Astrocyte (in vitro differentiated cells and primary cell): ENCODE data around the gene LYSMD3. TPM values are rescaled to one million over a fixed set of nuclear protein-coding genes. Genes with fewer than 3 reads are reported as not detected.
A peak's percentile ranks its signal among the peaks of the same experiment; 100 is the strongest.

Experiments used
- DNase-seq: peaks from one replicate; pipeline ENCODE4 v3.0.0-alpha.2; 2010; ENCODE audit warnings: low read depth
- FAIRE-seq: peaks from 2 replicates; lab custom pipeline; 2011; peaks lifted over from hg19 to GRCh38; lab: Jason Lieb, UNC
- H2AFZ ChIP-seq: 2 replicates; pipeline ENCODE4 v1.6.0; 2012; ENCODE audit warnings: low read depth, low read length, inconsistent platforms
- H3K27ac ChIP-seq: 2 replicates; pipeline ENCODE4 v1.5.1; 2011; ENCODE audit warnings: low read depth, low read length, inconsistent platforms
- H3K27me3 ChIP-seq: 2 replicates; pipeline ENCODE4 v1.6.0; 2011; ENCODE audit warnings: low read length, inconsistent platforms; ENCODE audit not compliant: insufficient read depth
- H3K36me3 ChIP-seq: 2 replicates; pipeline ENCODE4 v1.5.1; 2011; ENCODE audit warnings: low read length, inconsistent platforms; ENCODE audit not compliant: insufficient read depth
- H3K4me1 ChIP-seq: 2 replicates; pipeline ENCODE4 v1.5.1; 2011; ENCODE audit warnings: low read length, inconsistent platforms; ENCODE audit not compliant: insufficient read depth
- H3K4me2 ChIP-seq: 2 replicates; pipeline ENCODE4 v1.6.0; 2012; ENCODE audit warnings: low read length, inconsistent platforms
- H3K4me3 ChIP-seq: 2 replicates; pipeline ENCODE4 v1.5.1; 2011; ENCODE audit warnings: low read depth, mild to moderate bottlenecking, low read length, inconsistent platforms; ENCODE audit not compliant: insufficient read depth
- H3K79me2 ChIP-seq: 2 replicates; pipeline ENCODE4 v1.6.0; 2012; ENCODE audit warnings: mild to moderate bottlenecking, low read length, inconsistent platforms; ENCODE audit not compliant: insufficient read depth
- H3K9ac ChIP-seq: 2 replicates; pipeline ENCODE4 v1.6.0; 2012; ENCODE audit warnings: mild to moderate bottlenecking, low read length, inconsistent platforms
- H3K9me3 ChIP-seq: 2 replicates; pipeline ENCODE4 v1.5.1; 2012; ENCODE audit warnings: low read depth, mild to moderate bottlenecking, low read length, inconsistent platforms; ENCODE audit not compliant: insufficient read depth
- H4K20me1 ChIP-seq: 2 replicates; pipeline ENCODE4 v1.6.0; 2012; ENCODE audit warnings: low read length, inconsistent platforms; ENCODE audit not compliant: insufficient read depth
- H3K27ac Mint-ChIP-seq: one replicate; pipeline ENCODE4 v1.8.0; 2021; ENCODE audit warnings: mild to moderate bottlenecking, mixed read lengths; ENCODE audit not compliant: unreplicated experiment
- H3K27me3 Mint-ChIP-seq: one replicate; pipeline ENCODE4 v1.8.0; 2021; ENCODE audit warnings: low read depth, mixed read lengths; ENCODE audit not compliant: unreplicated experiment
- H3K36me3 Mint-ChIP-seq: one replicate; pipeline ENCODE4 v1.8.0; 2021; ENCODE audit warnings: low read depth, mixed read lengths; ENCODE audit not compliant: unreplicated experiment
- H3K4me1 Mint-ChIP-seq: one replicate; pipeline ENCODE4 v1.8.0; 2021; ENCODE audit warnings: low read depth, mixed read lengths; ENCODE audit not compliant: unreplicated experiment
- H3K4me3 Mint-ChIP-seq: one replicate; pipeline ENCODE4 v1.8.0; 2021; ENCODE audit warnings: mild to moderate bottlenecking, moderate library complexity, mixed read lengths; ENCODE audit not compliant: unreplicated experiment
- H3K9me3 Mint-ChIP-seq: one replicate; pipeline ENCODE4 v1.8.0; 2021; ENCODE audit warnings: mild to moderate bottlenecking, mixed read lengths; ENCODE audit not compliant: unreplicated experiment
- EZH2 ChIP-seq: IDR thresholded peaks from 2 replicates; pipeline ENCODE4 v1.6.1; 2012; ENCODE audit warnings: mild to moderate bottlenecking, low read length, inconsistent platforms; ENCODE audit not compliant: insufficient read depth
- total RNA-seq: library from RNA; stranded (reverse); gene quantifications from 2 replicates; pipeline ENCODE4 v1.2.1, GENCODE V29; 2021
- TF ChIP-seq, protein P1 (sequence below): IDR thresholded peaks from 2 replicates; pipeline ENCODE4 v1.5.1; 2011; ENCODE audit warnings: low read depth, mild to moderate bottlenecking, inconsistent platforms, low read length, moderate library complexity; ENCODE audit not compliant: insufficient read depth

LYSMD3 gene
- total RNA-seq, 1 donor from 2014 or later, result 26.9 TPM

DNA sequence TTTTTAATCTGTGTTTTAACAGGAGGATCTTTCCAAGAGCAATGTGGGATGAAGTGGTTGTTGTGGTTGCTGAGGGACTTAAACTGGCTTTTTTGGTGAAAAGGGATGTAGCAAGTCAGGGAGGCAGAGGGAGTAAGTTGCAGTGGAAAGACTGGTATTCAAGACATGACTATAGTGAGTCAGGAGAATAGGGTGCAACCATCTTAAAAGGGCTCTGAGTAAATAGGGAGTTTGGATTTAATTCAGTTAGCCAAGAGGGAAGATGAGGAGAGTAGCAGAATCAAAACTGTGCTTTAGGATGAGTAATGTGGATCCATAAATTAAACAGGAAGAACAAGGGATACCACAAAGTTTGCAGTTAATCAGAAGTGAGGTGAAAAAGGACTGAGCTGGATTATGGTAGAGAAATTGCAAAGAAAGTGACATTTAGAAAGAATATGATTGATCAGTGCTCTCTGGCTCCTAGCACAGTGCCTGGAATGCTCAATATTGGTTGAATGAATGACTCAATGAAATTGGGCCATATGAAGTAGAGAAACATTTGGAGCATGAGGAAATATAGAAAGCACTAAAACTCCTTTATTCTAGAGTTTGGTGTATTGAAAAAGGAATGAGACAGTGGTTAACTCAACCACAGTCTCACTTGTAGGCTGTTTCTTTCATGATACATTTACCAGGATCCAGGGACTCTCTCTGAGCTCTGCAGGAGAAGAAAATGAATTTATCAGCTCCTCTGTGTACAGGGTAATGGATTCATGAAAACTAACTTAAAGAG lies 49.6 kb downstream of the LYSMD3 start:
- Histone ChIP-seq H3K4me2 (no peak overlapping the region), H4K20me1 (no peaks in the 10 kb centered on the region), H3K27ac (no peak overlapping the region), H3K36me3 (no peaks in the 10 kb centered on the region), H3K9me3 (no peaks in the 10 kb centered on the region), H3K4me3 (no peak overlapping the region), H3K79me2 (no peaks in the 10 kb centered on the region), H3K9ac (no peak overlapping the region), H2AFZ (no peak overlapping the region), H3K4me1 (peaks cover 2% of the 10 kb centered on the region), H3K27me3 (no peaks in the 10 kb centered on the region)
- H3K27ac Mint-ChIP-seq, result no peak overlapping the region
- H3K36me3 Mint-ChIP-seq, result peaks cover 2% of the 10 kb centered on the region
- TF ChIP-seq, protein P1, sequence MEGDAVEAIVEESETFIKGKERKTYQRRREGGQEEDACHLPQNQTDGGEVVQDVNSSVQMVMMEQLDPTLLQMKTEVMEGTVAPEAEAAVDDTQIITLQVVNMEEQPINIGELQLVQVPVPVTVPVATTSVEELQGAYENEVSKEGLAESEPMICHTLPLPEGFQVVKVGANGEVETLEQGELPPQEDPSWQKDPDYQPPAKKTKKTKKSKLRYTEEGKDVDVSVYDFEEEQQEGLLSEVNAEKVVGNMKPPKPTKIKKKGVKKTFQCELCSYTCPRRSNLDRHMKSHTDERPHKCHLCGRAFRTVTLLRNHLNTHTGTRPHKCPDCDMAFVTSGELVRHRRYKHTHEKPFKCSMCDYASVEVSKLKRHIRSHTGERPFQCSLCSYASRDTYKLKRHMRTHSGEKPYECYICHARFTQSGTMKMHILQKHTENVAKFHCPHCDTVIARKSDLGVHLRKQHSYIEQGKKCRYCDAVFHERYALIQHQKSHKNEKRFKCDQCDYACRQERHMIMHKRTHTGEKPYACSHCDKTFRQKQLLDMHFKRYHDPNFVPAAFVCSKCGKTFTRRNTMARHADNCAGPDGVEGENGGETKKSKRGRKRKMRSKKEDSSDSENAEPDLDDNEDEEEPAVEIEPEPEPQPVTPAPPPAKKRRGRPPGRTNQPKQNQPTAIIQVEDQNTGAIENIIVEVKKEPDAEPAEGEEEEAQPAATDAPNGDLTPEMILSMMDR, result no peak
- TF ChIP-seq EZH2, result no peak
- H3K4me3 Mint-ChIP-seq, result no peak overlapping the region
- H3K9me3 Mint-ChIP-seq, result no peaks in the 10 kb centered on the region
- peak; percentile 46 for DNase-seq
- no peaks in the 10 kb centered on the region for H3K27me3 Mint-ChIP-seq
- FAIRE-seq, result no peak
- peaks cover 19% of the 10 kb centered on the region for H3K4me1 Mint-ChIP-seq

GRCh38 chr5:90477621-90478215 lies 51.7 kb downstream of the LYSMD3 start:
- no peaks in the 10 kb centered on the region for H3K27me3 ChIP-seq
- no peak overlapping the region for H3K9ac ChIP-seq
- H3K9me3 Mint-ChIP-seq, result no peaks in the 10 kb centered on the region
- no peak for FAIRE-seq
- no peaks in the 10 kb centered on the region for H3K36me3 ChIP-seq
- no peak overlapping the region for H3K27ac ChIP-seq
- H3K79me2 ChIP-seq, result peaks cover 7% of the 10 kb centered on the region
- peaks cover 18% of the 10 kb centered on the region for H3K4me1 Mint-ChIP-seq
- H4K20me1 ChIP-seq, result no peaks in the 10 kb centered on the region
- TF ChIP-seq, protein P1, result no peak
- TF ChIP-seq EZH2, result no peak
- H2AFZ ChIP-seq, result no peak overlapping the region
- no peaks in the 10 kb centered on the region for H3K9me3 ChIP-seq
- H3K27ac Mint-ChIP-seq, result no peak overlapping the region
- H3K4me3 ChIP-seq, result no peak overlapping the region
- H3K4me3 Mint-ChIP-seq, result no peak overlapping the region
- no peaks in the 10 kb centered on the region for H3K36me3 Mint-ChIP-seq
- no peaks in the 10 kb centered on the region for H3K27me3 Mint-ChIP-seq
- peaks cover 11% of the 10 kb centered on the region for H3K4me1 ChIP-seq
- H3K4me2 ChIP-seq, result peak overlapping the region; percentile 22
- no peak for DNase-seq

- FAIRE-seq, result no peak
- H2AFZ ChIP-seq, result no peak overlapping the region
- H3K27me3 ChIP-seq, result no peaks in the 10 kb centered on the region
- H3K27ac ChIP-seq, result no peak overlapping the region
- Mint-ChIP-seq H3K36me3 (no peaks in the 10 kb centered on the region), H3K4me1 (peaks cover 18% of the 10 kb centered on the region), H3K27me3 (no peaks in the 10 kb centered on the region), H3K9me3 (no peaks in the 10 kb centered on the region), H3K4me3 (peak overlapping the region; percentile 12), H3K27ac (no peak overlapping the region)
- no peaks in the 10 kb centered on the region for H3K36me3 ChIP-seq
- TF ChIP-seq, protein P1, result no peak
- TF ChIP-seq EZH2, result no peak
- H3K9me3 ChIP-seq, result no peaks in the 10 kb centered on the region
- peaks cover 11% of the 10 kb centered on the region for H3K4me1 ChIP-seq
- H3K4me3 ChIP-seq, result no peak overlapping the region
- peaks cover 7% of the 10 kb centered on the region for H3K79me2 ChIP-seq
- no peaks in the 10 kb centered on the region for H4K20me1 ChIP-seq
- H3K9ac ChIP-seq, result no peak overlapping the region
- DNase-seq, result no peak
- H3K4me2 ChIP-seq, result peak overlapping the region; percentile 22
Observed at GRCh38 chr5:90477073-90477472, 52.3 kb downstream of the LYSMD3 start.
